Endothelial cell of umbilical vein (primary cell): Measurements from ENCODE around the gene MAPRE2. TPM values are rescaled to one million over a fixed set of nuclear protein-coding genes. Genes with fewer than 3 reads are reported as not detected.

Experiments
- BruUV-seq: library from RNA; stranded (reverse); fragments of 400-500 nt; replicated peaks from 2 replicates; lab custom pipeline; 2021; lab: Mats Ljungman, UMichigan
- CTCF ChIA-PET: fragments of 300-600, 350-600 bp; sonication (Branson Sonifier 250); formaldehyde crosslinking; loops from one replicate; lab custom pipeline; 2021; ENCODE audit warnings: antibody characterized with exemption, inconsistent platforms; lab: Charles Lee
- POLR2A ChIA-PET: fragments of 300-600, 350-600 bp; sonication (Branson Sonifier 250); formaldehyde crosslinking; loops from one replicate; lab custom pipeline; 2021; ENCODE audit warnings: antibody characterized with exemption, inconsistent platforms; lab: Charles Lee
- DNase-seq: peaks from one replicate; pipeline ENCODE4 v3.0.0-alpha.2; 2011; ENCODE audit warnings: low read depth, low spot score
- FAIRE-seq: peaks from 2 replicates; lab custom pipeline; 2011; peaks lifted over from hg19 to GRCh38; lab: Jason Lieb, UNC
- H2AFZ ChIP-seq: 2 replicates; pipeline ENCODE4 v1.6.0; 2012; ENCODE audit warnings: low read depth, low read length, control low read depth, inconsistent platforms
- H3K27ac ChIP-seq: 2 replicates; pipeline ENCODE4 v1.5.1; 2011; ENCODE audit warnings: low read depth, mild to moderate bottlenecking, control low read depth, low read length, moderate library complexity; ENCODE audit not compliant: insufficient read depth
- H3K27me3 ChIP-seq, 2 experiments: 2 replicates each; pipeline versions ENCODE4 v1.6.0 to v1.6.1; 2011; ENCODE audit warnings: low read length in 2 of 2, mixed read lengths in 1 of 2; ENCODE audit not compliant: control insufficient read depth in 2 of 2, insufficient read depth in 2 of 2
- H3K36me3 ChIP-seq, 2 experiments: 2 replicates in 1 of 2; 3 replicates in 1 of 2; pipeline ENCODE4 v1.5.1; 2011; ENCODE audit warnings: low read length in 2 of 2, mild to moderate bottlenecking in 1 of 2, moderate library complexity in 1 of 2; ENCODE audit not compliant: control insufficient read depth in 2 of 2, insufficient read depth in 2 of 2; ENCODE audit errors: extremely low read depth in 1 of 2
- H3K4me1 ChIP-seq: 3 replicates; pipeline ENCODE4 v1.5.1; 2011; ENCODE audit warnings: mild to moderate bottlenecking, low read length; ENCODE audit not compliant: control insufficient read depth, insufficient read depth; ENCODE audit errors: extremely low read depth
- H3K4me2 ChIP-seq: 2 replicates; pipeline ENCODE4 v1.6.1; 2011; ENCODE audit warnings: low read length, control low read depth, mixed read lengths; ENCODE audit not compliant: insufficient read depth
- H3K4me3 ChIP-seq, 3 experiments: fragments of 200-600 bp in 1 of 3; sonication (generic), shearing (Covaris generic) in 1 of 3; replicated peaks in 1 of 3; 2 replicates each; pipeline ENCODE4 v1.5.1; 2011 to 2016; ENCODE audit warnings: control low read depth in 3 of 3, low read length in 3 of 3, mild to moderate bottlenecking in 2 of 3, inconsistent platforms in 1 of 3, low read depth in 1 of 3, moderate library complexity in 1 of 3; ENCODE audit not compliant: insufficient read depth in 1 of 3
- H3K79me2 ChIP-seq: 2 replicates; pipeline ENCODE4 v1.6.0; 2012; ENCODE audit warnings: low read length, inconsistent platforms; ENCODE audit not compliant: control insufficient read depth, insufficient read depth
- H3K9ac ChIP-seq: replicated peaks from 2 replicates; pipeline ENCODE3; 2011; ENCODE audit warnings: low read length, control low read depth; ENCODE audit not compliant: insufficient read depth; ENCODE audit errors: extremely low read depth
- H3K9me1 ChIP-seq: replicated peaks from 3 replicates; pipeline ENCODE4 v1.6.0; 2011; ENCODE audit warnings: mild to moderate bottlenecking, low read length; ENCODE audit not compliant: control insufficient read depth, insufficient read depth; ENCODE audit errors: extremely low read depth
- H3K9me3 ChIP-seq: replicated peaks from 2 replicates; pipeline ENCODE4 v1.5.1; 2012; ENCODE audit warnings: low read length, inconsistent platforms; ENCODE audit not compliant: control insufficient read depth, insufficient read depth
- H4K20me1 ChIP-seq: replicated peaks from 2 replicates; pipeline ENCODE3; 2011; ENCODE audit warnings: mild to moderate bottlenecking, low read length; ENCODE audit not compliant: control insufficient read depth, insufficient read depth; ENCODE audit errors: extremely low read depth
- EZH2 ChIP-seq: IDR thresholded peaks from 2 replicates; pipeline ENCODE4 v1.6.1; 2012; ENCODE audit warnings: borderline replicate concordance, low read depth, mild to moderate bottlenecking, moderate library complexity, low read length, inconsistent platforms; ENCODE audit not compliant: severe bottlenecking
- FOS ChIP-seq: IDR thresholded peaks from 2 replicates; pipeline ENCODE4 v1.6.1; 2011; ENCODE audit warnings: mild to moderate bottlenecking, low read length, moderate library complexity, borderline replicate concordance; ENCODE audit not compliant: insufficient read depth
- GATA2 ChIP-seq: IDR thresholded peaks from 2 replicates; pipeline ENCODE4 v1.7.0; 2011; ENCODE audit warnings: low read depth, mild to moderate bottlenecking, moderate library complexity, mixed read lengths, low read length; ENCODE audit not compliant: insufficient read length, insufficient read depth
- JUN ChIP-seq: IDR thresholded peaks from 2 replicates; pipeline ENCODE4 v1.6.1; 2011; ENCODE audit warnings: borderline replicate concordance, low read depth; ENCODE audit not compliant: insufficient read length, insufficient read depth
- MYC ChIP-seq: IDR thresholded peaks from one replicate; pipeline ENCODE4 v1.6.1; 2011; ENCODE audit warnings: mild to moderate bottlenecking, low read depth, low read length
- POLR2A ChIP-seq: IDR thresholded peaks from 2 replicates; pipeline ENCODE4 v1.6.1; 2012; ENCODE audit warnings: low read depth, mild to moderate bottlenecking, control low read depth, low read length
- POLR2AphosphoS5 ChIP-seq: IDR thresholded peaks from 2 replicates; pipeline ENCODE4 v1.6.1; 2012; ENCODE audit warnings: low read depth, mild to moderate bottlenecking, control low read depth, low read length, moderate library complexity; ENCODE audit not compliant: insufficient read depth
- dilution Hi-C: fragments of 300-500 bp; cut with MboI; formaldehyde crosslinking; loops from one replicate; pipeline ENCODE4 v1.15.0; 2019; ENCODE audit warnings: low sequenced_read_pairs; ENCODE audit not compliant: extremely low pct_ligation_motif_present
- intact Hi-C: fragments of 100-400 bp; cut with micrococcal nuclease; formaldehyde crosslinking; loops from one replicate; pipeline ENCODE4 v1.10.0; 2022
- polyA plus RNA-seq, 4 experiments: library from polyadenylated mRNA; depleted of rRNA in 3 of 4; stranded (reverse) in 3 of 4; unstranded in 1 of 4; fragments of >200 nt; gene quantifications; 2 replicates each; pipeline versions ENCODE4 v1.2.1 to v1.2.3, GENCODE V29; 2011 to 2012; ENCODE audit warnings: missing spikeins in 1 of 4
- total RNA-seq: library from RNA; stranded (reverse); gene quantifications from 2 replicates; pipeline ENCODE4 v1.2.3, GENCODE V29; 2021
- TF ChIP-seq, protein P1 (sequence below), 2 donors: IDR thresholded peaks; 1 replicate in 1 of 2; 2 replicates in 1 of 2; pipeline ENCODE4 v1.5.1; 2011; ENCODE audit warnings: low read length in 2 of 2, mild to moderate bottlenecking in 2 of 2, moderate library complexity in 2 of 2, control low read depth in 1 of 2, inconsistent platforms in 1 of 2, low read depth in 1 of 2; ENCODE audit not compliant: insufficient read depth in 1 of 2; ENCODE audit errors: extremely low read depth in 1 of 2
- TF ChIP-seq, protein P2 (sequence below): IDR thresholded peaks from 2 replicates; pipeline ENCODE4 v1.6.1; 2011; ENCODE audit not compliant: insufficient read depth, insufficient read length

MAPRE2 gene
- total and polyA plus RNA-seq, 2 donors (not counting 3 experiments of a cell fraction or from before 2014, with no cell fraction given), result 117 to 148 TPM

DNA sequence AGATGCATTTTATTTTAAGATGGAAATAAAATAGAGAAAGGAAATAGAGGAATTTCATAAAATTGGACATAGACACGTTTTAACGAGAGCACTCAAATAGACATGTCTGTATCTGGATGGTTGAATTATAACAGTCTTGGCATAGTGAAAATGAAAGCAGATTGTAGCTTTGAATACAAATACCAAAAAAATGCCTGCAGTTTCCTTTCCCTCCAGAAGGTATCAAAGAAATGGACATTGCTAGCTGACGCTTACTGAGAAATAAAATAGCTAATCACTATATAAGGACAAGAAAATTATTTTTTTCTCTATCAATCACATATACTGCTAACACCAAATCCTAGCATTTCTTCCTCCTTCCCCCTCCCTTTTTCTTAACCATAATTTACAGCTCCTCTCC is 11.4 kb upstream of the MAPRE2 start:
- Histone ChIP-seq H3K9ac (peak overlapping the region; percentile 21), H3K4me3 (no peak overlapping the region), H3K36me3 (no peaks in the 10 kb centered on the region), H3K79me2 (no peaks in the 10 kb centered on the region), H3K9me3 (no peaks in the 10 kb centered on the region), H4K20me1 (no peaks in the 10 kb centered on the region), H3K27me3 (no peaks in the 10 kb centered on the region), H3K4me1 (peaks cover 13% of the 10 kb centered on the region), H3K27ac (no peak overlapping the region), H3K4me2 (peak overlapping the region; percentile 65), H2AFZ (peak overlapping the region; percentile 100), H3K9me1 (no peaks in the 10 kb centered on the region)
- ChIA-PET POLR2A (interaction anchor here (0.8 to 2.8 kb wide), 2 partner anchors 10 to 12 kb away, joined by 4 to 14 read pairs; partner anchors contain the start of gene MAPRE2), CTCF (interaction anchor here (0.5 to 6.1 kb wide), 16 partner anchors 9 to 369 kb away, joined by 3 to 62 read pairs (median 4); partner anchors contain the start of gene MAPRE2)
- no peak for FAIRE-seq
- peak; percentile 34 for DNase-seq
- intact Hi-C loops, result loop anchor here (5.0 kb wide), 1 partner anchor 113 kb away; no protein-coding TSS in a partner anchor
- TF ChIP-seq GATA2 (no peak), POLR2AphosphoS5 (no peak), FOS (no peak)
- no TSS peak for BruUV-seq
- dilution Hi-C loops, result no loop called here

DNA sequence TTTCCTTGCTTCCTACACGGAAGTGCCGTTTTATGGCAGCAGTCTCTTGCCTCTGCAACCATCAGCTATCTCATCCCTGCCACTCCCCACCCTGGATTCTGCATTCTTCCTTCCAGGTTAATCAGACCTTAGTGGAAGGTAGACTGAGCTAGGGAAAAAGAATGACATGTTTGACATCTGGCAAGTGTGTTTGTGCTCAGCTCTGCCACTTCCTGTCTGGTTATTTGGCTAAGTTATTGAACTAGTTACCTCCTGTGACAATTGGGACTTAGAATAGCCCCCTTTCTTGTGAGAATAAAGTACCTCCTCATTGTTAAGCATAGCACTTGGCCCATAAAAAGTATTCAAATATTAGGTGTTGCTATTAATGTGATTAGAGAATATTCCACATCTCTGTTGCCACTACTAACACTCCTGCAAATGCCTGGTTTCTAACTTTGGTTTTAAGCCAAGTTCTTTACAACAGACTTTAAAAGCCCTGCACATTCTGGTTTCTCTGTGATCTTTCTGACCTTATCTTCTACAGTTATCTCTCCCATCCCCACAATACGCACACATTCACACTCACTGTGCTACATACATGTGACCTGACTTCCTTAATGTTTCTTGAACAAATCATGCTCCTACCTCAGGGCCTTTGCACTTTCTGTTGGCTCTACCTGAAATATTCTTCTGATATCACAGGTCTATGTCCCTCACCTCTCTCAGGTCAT is 10.8 kb upstream of the MAPRE2 start:
- no peak overlapping the region for H3K27ac ChIP-seq
- no TSS peak for BruUV-seq
- peak; percentile 15 for FAIRE-seq
- no peaks in the 10 kb centered on the region for H3K9me1 ChIP-seq
- H3K4me2 ChIP-seq, result peak overlapping the region; percentile 65
- H4K20me1 ChIP-seq, result no peaks in the 10 kb centered on the region
- H3K36me3 ChIP-seq, result no peaks in the 10 kb centered on the region
- peaks cover 13% of the 10 kb centered on the region for H3K4me1 ChIP-seq
- ChIA-PET POLR2A (interaction anchor here (2.8 kb wide), 1 partner anchor 11 kb away, joined by 14 read pairs; the partner anchor contains the start of gene MAPRE2), CTCF (interaction anchor here (0.9 to 6.1 kb wide), 11 partner anchors 9 to 369 kb away, joined by 3 to 62 read pairs (median 5); partner anchors contain the start of gene MAPRE2)
- H3K27me3 ChIP-seq, result no peaks in the 10 kb centered on the region
- H2AFZ ChIP-seq, result peak overlapping the region; percentile 100
- dilution Hi-C loops (no loop called here), intact Hi-C loops (no loop called here)
- no peaks in the 10 kb centered on the region for H3K79me2 ChIP-seq
- no peak overlapping the region for H3K4me3 ChIP-seq
- TF ChIP-seq POLR2AphosphoS5 (no peak), FOS (no peak), MYC (no peak), POLR2A (no peak), EZH2 (no peak), JUN (no peak)
- TF ChIP-seq, protein P1, sequence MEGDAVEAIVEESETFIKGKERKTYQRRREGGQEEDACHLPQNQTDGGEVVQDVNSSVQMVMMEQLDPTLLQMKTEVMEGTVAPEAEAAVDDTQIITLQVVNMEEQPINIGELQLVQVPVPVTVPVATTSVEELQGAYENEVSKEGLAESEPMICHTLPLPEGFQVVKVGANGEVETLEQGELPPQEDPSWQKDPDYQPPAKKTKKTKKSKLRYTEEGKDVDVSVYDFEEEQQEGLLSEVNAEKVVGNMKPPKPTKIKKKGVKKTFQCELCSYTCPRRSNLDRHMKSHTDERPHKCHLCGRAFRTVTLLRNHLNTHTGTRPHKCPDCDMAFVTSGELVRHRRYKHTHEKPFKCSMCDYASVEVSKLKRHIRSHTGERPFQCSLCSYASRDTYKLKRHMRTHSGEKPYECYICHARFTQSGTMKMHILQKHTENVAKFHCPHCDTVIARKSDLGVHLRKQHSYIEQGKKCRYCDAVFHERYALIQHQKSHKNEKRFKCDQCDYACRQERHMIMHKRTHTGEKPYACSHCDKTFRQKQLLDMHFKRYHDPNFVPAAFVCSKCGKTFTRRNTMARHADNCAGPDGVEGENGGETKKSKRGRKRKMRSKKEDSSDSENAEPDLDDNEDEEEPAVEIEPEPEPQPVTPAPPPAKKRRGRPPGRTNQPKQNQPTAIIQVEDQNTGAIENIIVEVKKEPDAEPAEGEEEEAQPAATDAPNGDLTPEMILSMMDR (IDR thresholded peaks at IDR 0.05; ENCODE audit: extremely low read depth in 1 of 2, insufficient read depth in 1 of 2, low read depth in 1 of 2, low read length in 2 of 2), result no peak
- TF ChIP-seq, protein P2, sequence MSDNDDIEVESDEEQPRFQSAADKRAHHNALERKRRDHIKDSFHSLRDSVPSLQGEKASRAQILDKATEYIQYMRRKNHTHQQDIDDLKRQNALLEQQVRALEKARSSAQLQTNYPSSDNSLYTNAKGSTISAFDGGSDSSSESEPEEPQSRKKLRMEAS, result no peak
- H3K9me3 ChIP-seq, result no peaks in the 10 kb centered on the region
- H3K9ac ChIP-seq, result peak overlapping the region; percentile 21
- DNase-seq, result no peak
